ENCODE results near the gene ARID1A.

ARID1A gene

GRCh38 chr1:26784886-26785285, 89.1 kb downstream of the ARID1A start:
- H4K20me1 ChIP-seq (ENCODE audit: insufficient read depth, low read length), result no peaks in the 10 kb centered on the region
- H3K4me2 ChIP-seq (ENCODE audit: low read length), result no peak overlapping the region
- TF ChIP-seq CTCF (IDR thresholded peaks at IDR 0.05; ENCODE audit: low read depth, low read length) (no peak), EZH2phosphoT487 (IDR thresholded peaks at IDR 0.05; ENCODE audit: low read depth) (no peak)
- H3K9me3 ChIP-seq (ENCODE audit: insufficient read depth, low read length), result no peaks in the 10 kb centered on the region
- peaks cover 29% of the 10 kb centered on the region for H3K79me2 ChIP-seq (ENCODE audit: low read length)
- H3K4me1 ChIP-seq (ENCODE audit: low read length), result peaks cover 33% of the 10 kb centered on the region
- H2AFZ ChIP-seq (ENCODE audit: low read depth, low read length), result no peak overlapping the region
- no peak overlapping the region for H3K9ac ChIP-seq (ENCODE audit: low read length)
- H3K36me3 ChIP-seq (replicated peaks; ENCODE audit: low read depth, low read length), result peaks cover 28% of the 10 kb centered on the region
- no peak overlapping the region for H3K4me3 ChIP-seq (ENCODE audit: low read length)
- H3K27ac ChIP-seq (ENCODE audit: low read length), result no peak overlapping the region
- H3K27me3 ChIP-seq (ENCODE audit: low read depth, low read length), result no peaks in the 10 kb centered on the region

- H3K36me3 ChIP-seq (replicated peaks; ENCODE audit: low read depth, low read length), result peaks cover 22% of the 10 kb centered on the region
- peak overlapping the region; percentile 96 for H3K4me2 ChIP-seq (ENCODE audit: low read length)
- TF ChIP-seq EZH2phosphoT487 (IDR thresholded peaks at IDR 0.05; ENCODE audit: low read depth) (no peak), CTCF (IDR thresholded peaks at IDR 0.05; ENCODE audit: low read depth, low read length) (no peak)
- peak overlapping the region; percentile 97 for H3K9ac ChIP-seq (ENCODE audit: low read length)
- peaks cover 42% of the 10 kb centered on the region for H3K4me1 ChIP-seq (ENCODE audit: low read length)
- peak overlapping the region; percentile 24; the same call in 1 of the 2 replicates for H3K4me3 ChIP-seq (ENCODE audit: low read length)
- H2AFZ ChIP-seq (ENCODE audit: low read depth, low read length), result no peak overlapping the region
- H3K27ac ChIP-seq (ENCODE audit: low read length), result peak overlapping the region; percentile 98
- H3K27me3 ChIP-seq (ENCODE audit: low read depth, low read length), result no peaks in the 10 kb centered on the region
- H3K9me3 ChIP-seq (ENCODE audit: insufficient read depth, low read length), result no peaks in the 10 kb centered on the region
- peaks cover 20% of the 10 kb centered on the region for H3K79me2 ChIP-seq (ENCODE audit: low read length)
- no peaks in the 10 kb centered on the region for H4K20me1 ChIP-seq (ENCODE audit: insufficient read depth, low read length)
Observed at GRCh38 chr1:26785611-26786436, 90.0 kb downstream of the ARID1A start.

- Histone ChIP-seq H3K4me1 (ENCODE audit: low read length) (peaks cover 45% of the 10 kb centered on the region), H3K36me3 (replicated peaks; ENCODE audit: low read depth, low read length) (peaks cover 15% of the 10 kb centered on the region), H2AFZ (ENCODE audit: low read depth, low read length) (no peak overlapping the region), H3K4me2 (ENCODE audit: low read length) (peak overlapping the region; percentile 96), H3K9ac (ENCODE audit: low read length) (peak overlapping the region; percentile 97), H3K79me2 (ENCODE audit: low read length) (peaks cover 17% of the 10 kb centered on the region), H3K4me3 (ENCODE audit: low read length) (peak overlapping the region; percentile 95), H3K9me3 (ENCODE audit: insufficient read depth, low read length) (no peaks in the 10 kb centered on the region), H3K27me3 (ENCODE audit: low read depth, low read length) (no peaks in the 10 kb centered on the region), H4K20me1 (ENCODE audit: insufficient read depth, low read length) (no peaks in the 10 kb centered on the region), H3K27ac (ENCODE audit: low read length) (peak overlapping the region; percentile 98)
- TF ChIP-seq EZH2phosphoT487 (IDR thresholded peaks at IDR 0.05; ENCODE audit: low read depth) (no peak), CTCF (IDR thresholded peaks at IDR 0.05; ENCODE audit: low read depth, low read length) (no peak)
Observed at GRCh38 chr1:26786437-26787380, 90.9 kb downstream of the ARID1A start.

- TF ChIP-seq CTCF (IDR thresholded peaks at IDR 0.05; ENCODE audit: low read depth, low read length) (no peak; the same call in 1 of the 2 replicates), EZH2phosphoT487 (IDR thresholded peaks at IDR 0.05; ENCODE audit: low read depth) (no peak)
- Histone ChIP-seq H2AFZ (ENCODE audit: low read depth, low read length) (no peak overlapping the region), H4K20me1 (ENCODE audit: insufficient read depth, low read length) (no peaks in the 10 kb centered on the region), H3K36me3 (replicated peaks; ENCODE audit: low read depth, low read length) (peaks cover 9% of the 10 kb centered on the region), H3K79me2 (ENCODE audit: low read length) (peaks cover 17% of the 10 kb centered on the region), H3K4me2 (ENCODE audit: low read length) (peak overlapping the region; percentile 96), H3K4me1 (ENCODE audit: low read length) (peaks cover 45% of the 10 kb centered on the region), H3K4me3 (ENCODE audit: low read length) (peak overlapping the region; percentile 95), H3K9me3 (ENCODE audit: insufficient read depth, low read length) (no peaks in the 10 kb centered on the region), H3K27ac (ENCODE audit: low read length) (peak overlapping the region; percentile 98), H3K27me3 (ENCODE audit: low read depth, low read length) (no peaks in the 10 kb centered on the region), H3K9ac (ENCODE audit: low read length) (peak overlapping the region; percentile 97)
Observed at GRCh38 chr1:26787381-26787705, 91.5 kb downstream of the ARID1A start.

Data from OCI-LY3 (cell line).